BLaER1 (cell line): ENCODE results near the gene SYTL1.

Experiments used
- H3K27ac ChIP-seq: shearing (Covaris generic); formaldehyde crosslinking; 2 replicates; pipeline ENCODE4 v1.8.1; 2022
- H3K27me3 ChIP-seq: shearing (Covaris generic); formaldehyde crosslinking; 2 replicates; pipeline ENCODE4 v1.8.1; 2022
- H3K36me3 ChIP-seq: shearing (Covaris generic); formaldehyde crosslinking; 2 replicates; pipeline ENCODE4 v1.8.1; 2022
- H3K4me1 ChIP-seq: shearing (Covaris generic); formaldehyde crosslinking; 2 replicates; pipeline ENCODE4 v1.8.1; 2022
- H3K4me2 ChIP-seq: shearing (Covaris generic); formaldehyde crosslinking; 2 replicates; pipeline ENCODE4 v1.8.1; 2022
- H3K4me3 ChIP-seq: shearing (Covaris generic); formaldehyde crosslinking; 2 replicates; pipeline ENCODE4 v1.8.1; 2022
- H3K9ac ChIP-seq: shearing (Covaris generic); formaldehyde crosslinking; 2 replicates; pipeline ENCODE4 v1.8.1; 2022
- H3K9me3 ChIP-seq: shearing (Covaris generic); formaldehyde crosslinking; 2 replicates; pipeline ENCODE4 v1.8.1; 2022
- H4K20me1 ChIP-seq: shearing (Covaris generic); formaldehyde crosslinking; 2 replicates; pipeline ENCODE4 v1.8.1; 2022
- Cebpa-rat ChIP-seq: shearing (Covaris generic); IDR thresholded peaks from 2 replicates; pipeline ENCODE4 v1.8.1; 2022

Gene SYTL1

DNA sequence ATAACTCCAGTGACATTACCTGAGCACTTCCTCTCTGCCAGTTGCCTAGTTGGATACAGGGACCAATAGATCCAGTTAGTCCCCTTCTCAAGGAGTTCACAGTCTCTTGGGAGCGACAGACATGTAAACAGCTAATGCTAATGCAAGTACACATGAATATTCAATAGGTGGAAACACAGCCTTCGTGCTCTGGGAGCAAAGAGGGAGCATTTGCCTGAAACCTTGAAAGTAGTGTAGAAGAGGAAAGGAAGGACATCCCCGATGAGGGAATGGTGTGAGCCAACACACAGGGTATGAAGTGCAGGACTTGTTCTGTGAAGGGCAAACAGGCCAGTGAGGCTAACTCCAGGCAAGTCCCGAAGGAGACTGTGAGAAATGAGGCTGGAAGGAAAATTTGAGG, 23.7 kb upstream of the SYTL1 start:
- Histone ChIP-seq H3K4me3 (no peak overlapping the region), H4K20me1 (no peaks in the 10 kb centered on the region), H3K9me3 (no peaks in the 10 kb centered on the region), H3K9ac (no peak overlapping the region), H3K27ac (no peak overlapping the region), H3K27me3 (no peaks in the 10 kb centered on the region), H3K4me1 (peaks cover 11% of the 10 kb centered on the region), H3K4me2 (no peak overlapping the region), H3K36me3 (no peaks in the 10 kb centered on the region)
- TF ChIP-seq Cebpa-rat: no peak

DNA sequence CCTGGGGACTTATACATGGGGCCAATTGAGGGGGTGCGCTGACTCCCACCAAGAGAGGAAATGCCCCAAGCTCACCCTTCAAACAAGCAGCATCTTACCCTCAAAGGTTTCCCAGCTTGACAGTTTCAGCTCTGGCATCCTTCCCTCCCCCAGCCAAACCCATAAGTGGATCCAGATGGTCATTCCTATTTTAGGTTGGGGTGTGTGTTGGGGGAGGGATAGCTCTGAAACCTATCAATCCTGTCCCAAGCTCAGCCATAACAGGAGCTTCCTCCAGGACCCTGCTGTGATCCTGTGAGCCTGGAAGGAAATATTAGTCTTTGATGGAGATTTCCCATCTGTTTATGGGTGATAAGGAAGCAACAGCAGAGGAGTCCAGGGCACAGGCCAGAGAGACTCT, 23.2 kb upstream of the SYTL1 start:
- Histone ChIP-seq H3K9ac (no peak overlapping the region), H3K27me3 (no peaks in the 10 kb centered on the region), H3K9me3 (no peaks in the 10 kb centered on the region), H4K20me1 (no peaks in the 10 kb centered on the region), H3K4me3 (no peak overlapping the region), H3K36me3 (no peaks in the 10 kb centered on the region), H3K4me1 (peaks cover 16% of the 10 kb centered on the region), H3K4me2 (no peak overlapping the region), H3K27ac (no peak overlapping the region)
- no peak for TF ChIP-seq Cebpa-rat

DNA sequence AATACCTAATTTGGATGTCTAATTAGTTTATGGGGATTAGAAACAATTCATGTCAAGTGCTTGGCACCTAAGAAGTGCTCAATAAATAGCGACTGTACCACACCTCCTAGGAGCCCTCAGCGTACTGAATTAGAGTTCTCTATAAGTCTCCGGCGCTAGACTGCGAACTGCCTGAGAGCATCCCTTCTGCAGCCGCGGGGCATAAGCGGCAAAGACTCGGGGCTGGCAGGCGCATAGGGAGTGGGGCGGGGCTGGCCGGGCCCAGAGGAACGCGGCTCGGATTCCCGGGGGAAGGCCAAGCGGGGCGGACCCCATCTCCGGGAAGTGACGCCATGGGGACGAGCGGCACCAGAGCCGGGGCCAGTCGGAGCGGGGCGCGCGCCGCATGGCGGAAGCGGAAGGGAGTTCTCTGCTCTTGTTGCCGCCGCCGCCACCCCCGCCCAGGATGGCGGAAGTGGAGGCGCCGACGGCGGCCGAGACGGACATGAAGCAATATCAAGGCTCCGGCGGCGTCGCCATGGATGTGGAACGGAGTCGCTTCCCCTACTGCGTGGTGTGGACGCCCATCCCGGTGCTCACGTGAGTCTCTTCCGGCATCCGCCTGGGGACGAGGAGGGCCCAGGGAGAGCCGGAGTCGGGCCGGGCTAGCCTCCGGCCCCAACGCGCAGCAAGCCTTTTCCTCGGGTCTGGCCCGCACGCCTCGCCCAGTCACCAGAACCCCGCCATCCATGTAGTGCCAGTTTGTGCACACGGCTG, 19.8 kb upstream of the SYTL1 start, which contains the start of gene TMEM222:
TSS of gene TMEM222 (plus strand) at position 351 of the 756 bp plus-strand sequence. CDS start at position 386, 35 bp downstream.
- Histone ChIP-seq H3K27me3 (no peaks in the 10 kb centered on the region), H3K4me1 (peaks cover 18% of the 10 kb centered on the region), H3K4me2 (peak within 1 kb of the TSS; percentile 95), H3K27ac (peak within 1 kb of the TSS; percentile 92), H4K20me1 (peaks cover 29% of the 10 kb centered on the region; the same call in 1 of the 2 replicates), H3K9ac (peak within 1 kb of the TSS; percentile 94), H3K9me3 (no peaks in the 10 kb centered on the region), H3K36me3 (peaks cover 30% of the 10 kb centered on the region), H3K4me3 (peak within 1 kb of the TSS; percentile 82)
- peak; percentile 97 for TF ChIP-seq Cebpa-rat

GRCh38 chr1:27322569-27323240, 19.1 kb upstream of the SYTL1 start:
- Histone ChIP-seq H3K4me2 (peak overlapping the region; percentile 95), H3K4me1 (peaks cover 18% of the 10 kb centered on the region), H3K27ac (peak overlapping the region; percentile 92), H3K9me3 (no peaks in the 10 kb centered on the region), H3K9ac (peak overlapping the region; percentile 94), H3K36me3 (peaks cover 37% of the 10 kb centered on the region), H3K4me3 (peak overlapping the region; percentile 82), H4K20me1 (peaks cover 36% of the 10 kb centered on the region), H3K27me3 (no peaks in the 10 kb centered on the region)
- no peak for TF ChIP-seq Cebpa-rat

DNA sequence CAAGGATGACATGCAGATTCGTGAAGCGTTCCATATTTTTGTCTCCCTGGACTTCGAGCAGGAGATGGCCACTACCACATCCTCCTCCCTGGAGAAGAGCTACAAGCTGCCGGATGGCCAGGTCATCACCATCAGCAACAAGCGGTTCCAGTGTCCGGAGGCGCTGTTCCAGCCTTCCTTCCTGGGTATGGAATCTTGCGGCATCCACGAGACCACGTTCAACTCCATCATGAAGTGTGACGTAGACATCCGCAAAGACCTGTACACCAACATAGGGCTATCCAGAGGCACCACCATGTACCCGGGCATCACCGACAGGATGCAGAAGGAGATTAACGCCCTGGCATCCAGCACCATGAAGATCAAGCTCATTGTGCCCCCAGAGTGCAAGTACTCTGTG, 16.5 kb upstream of the SYTL1 start:
- Histone ChIP-seq H3K27ac (no peak overlapping the region), H4K20me1 (peaks cover 62% of the 10 kb centered on the region), H3K9ac (no peak overlapping the region), H3K9me3 (no peaks in the 10 kb centered on the region), H3K4me3 (no peak overlapping the region), H3K27me3 (no peaks in the 10 kb centered on the region), H3K36me3 (peaks cover 63% of the 10 kb centered on the region), H3K4me2 (no peak overlapping the region), H3K4me1 (peaks cover 24% of the 10 kb centered on the region)
- no peak for TF ChIP-seq Cebpa-rat

GRCh38 chr1:27327964-27328363, 13.9 kb upstream of the SYTL1 start:
- H4K20me1 ChIP-seq: peaks cover 86% of the 10 kb centered on the region
- no peak overlapping the region for H3K4me2 ChIP-seq
- TF ChIP-seq Cebpa-rat: no peak

GRCh38 chr1:27330786-27331185, 11.0 kb upstream of the SYTL1 start:
- H3K4me3 ChIP-seq: no peak overlapping the region
- H3K4me1 ChIP-seq: peaks cover 6% of the 10 kb centered on the region; the same call in 1 of the 2 replicates
- H3K27me3 ChIP-seq: no peaks in the 10 kb centered on the region
- H3K9ac ChIP-seq: peak overlapping the region; percentile 38; the same call in 1 of the 2 replicates
- H3K9me3 ChIP-seq: no peaks in the 10 kb centered on the region
- no peak overlapping the region for H3K4me2 ChIP-seq
- peaks cover 100% of the 10 kb centered on the region for H3K36me3 ChIP-seq
- TF ChIP-seq Cebpa-rat: no peak
- peaks cover 69% of the 10 kb centered on the region for H4K20me1 ChIP-seq
- H3K27ac ChIP-seq: no peak overlapping the region

More at GRCh38 chr1:27327964-27328363, 13.9 kb upstream of the SYTL1 start:
- H3K27ac ChIP-seq: 0 out of 2 replicates have a peak overlapping the region, but pooled peaks have one; percentile 18
- no peak overlapping the region for H3K4me3 ChIP-seq
- peak overlapping the region; percentile 43; the same call in 1 of the 2 replicates for H3K9ac ChIP-seq
- no peaks in the 10 kb centered on the region for H3K9me3 ChIP-seq
- no peaks in the 10 kb centered on the region for H3K27me3 ChIP-seq
- H3K36me3 ChIP-seq: peaks cover 90% of the 10 kb centered on the region
- H3K4me1 ChIP-seq: peaks cover 15% of the 10 kb centered on the region

- Histone ChIP-seq H4K20me1 (peaks cover 62% of the 10 kb centered on the region), H3K27ac (no peak overlapping the region), H3K4me1 (peaks cover 6% of the 10 kb centered on the region; the same call in 1 of the 2 replicates), H3K9me3 (no peaks in the 10 kb centered on the region), H3K9ac (no peak overlapping the region), H3K27me3 (no peaks in the 10 kb centered on the region), H3K4me2 (no peak overlapping the region), H3K36me3 (peaks cover 100% of the 10 kb centered on the region), H3K4me3 (no peak overlapping the region)
- no peak for TF ChIP-seq Cebpa-rat
These were observed 10.4 kb upstream of the SYTL1 start for GRCh38 chr1:27331426-27331825.

DNA sequence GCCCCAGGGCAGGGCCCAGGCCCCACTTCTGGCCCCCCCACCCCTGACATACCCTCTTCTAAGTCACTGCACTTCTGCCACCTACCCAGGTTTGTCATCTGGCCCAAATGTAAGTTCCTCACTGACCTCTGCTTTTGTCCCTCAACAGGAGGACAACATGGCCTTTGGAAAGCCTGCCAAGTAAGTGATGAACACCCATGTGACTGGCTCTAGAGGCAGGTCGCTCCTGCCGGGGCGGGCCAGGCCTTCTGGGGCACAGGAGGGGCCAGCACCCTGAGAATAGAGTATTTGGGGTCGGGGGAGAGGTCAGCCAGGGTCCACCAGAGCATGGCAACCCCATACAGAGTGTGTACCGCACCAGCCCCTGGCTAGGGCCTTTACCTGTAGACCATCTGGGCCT, 9.9 kb upstream of the SYTL1 start:
- TF ChIP-seq Cebpa-rat: no peak
- Histone ChIP-seq H3K9ac (no peak overlapping the region), H3K4me1 (peaks cover 6% of the 10 kb centered on the region; the same call in 1 of the 2 replicates), H3K27ac (no peak overlapping the region), H3K4me2 (no peak overlapping the region), H3K4me3 (no peak overlapping the region), H4K20me1 (peaks cover 57% of the 10 kb centered on the region), H3K9me3 (no peaks in the 10 kb centered on the region), H3K27me3 (no peaks in the 10 kb centered on the region), H3K36me3 (peaks cover 100% of the 10 kb centered on the region)
